HG03442 (cell line): ENCODE results near the gene MGAT3.

Experiments used
- ATAC-seq: cut with Tn5 transposase; IDR thresholded peaks from one replicate; pipeline ENCODE4 v1.9.1; 2021; ENCODE audit warnings: mild to moderate bottlenecking, moderate library complexity; ENCODE audit not compliant: unreplicated experiment

Gene MGAT3

DNA sequence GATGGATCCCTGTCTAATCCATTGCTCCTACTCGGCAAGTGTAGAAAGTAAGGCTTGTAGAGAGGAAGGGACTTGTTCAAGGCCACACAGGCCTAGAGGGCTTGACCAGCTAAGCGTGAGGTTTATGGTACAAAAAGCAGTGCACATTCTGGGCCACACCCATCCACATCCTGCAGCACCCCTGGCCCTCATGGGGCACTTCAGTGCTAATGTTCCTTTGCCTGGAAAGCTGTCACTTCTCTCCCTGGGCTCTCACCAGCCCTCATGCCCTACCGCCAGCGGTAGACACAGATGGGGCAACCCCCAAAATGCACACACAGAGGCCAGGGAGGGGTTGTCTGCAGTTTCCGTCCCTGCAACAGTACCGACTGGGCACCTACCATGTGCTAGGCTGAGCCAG, 7.1 kb upstream of the MGAT3 start:
- ATAC-seq, result no peak

DNA sequence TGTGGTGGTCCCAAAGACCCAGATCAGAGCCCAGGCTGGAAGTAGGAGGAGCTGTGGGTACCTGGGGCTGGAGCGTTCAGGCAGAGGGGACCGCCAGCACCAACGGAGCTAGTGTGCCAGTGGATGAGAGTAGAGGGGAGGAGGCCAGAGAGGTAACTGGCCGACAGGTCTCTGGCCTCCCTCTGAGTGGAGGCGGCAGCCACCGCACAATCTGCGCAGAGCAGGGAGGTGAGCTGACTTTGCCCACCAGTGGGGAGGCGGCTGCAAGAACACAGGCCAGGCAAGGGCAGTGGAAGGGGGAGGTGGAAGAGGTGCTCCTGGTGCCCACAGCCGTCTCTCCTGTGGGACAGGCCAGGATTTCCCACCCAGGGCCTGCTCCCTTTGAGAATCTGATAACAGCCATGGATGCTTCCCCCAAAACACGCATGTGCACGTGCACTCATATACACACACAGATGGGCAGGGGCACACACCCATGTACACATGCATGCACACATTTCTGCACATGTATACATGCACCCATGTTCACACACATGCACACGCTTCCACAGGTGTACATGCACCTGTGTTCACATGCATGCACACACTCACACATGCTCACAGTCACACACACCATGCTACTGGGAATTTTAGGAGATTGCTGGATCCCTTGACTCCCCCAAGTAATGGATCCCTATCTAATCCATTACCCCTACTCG, 6.4 kb upstream of the MGAT3 start:
- ATAC-seq, result no peak

DNA sequence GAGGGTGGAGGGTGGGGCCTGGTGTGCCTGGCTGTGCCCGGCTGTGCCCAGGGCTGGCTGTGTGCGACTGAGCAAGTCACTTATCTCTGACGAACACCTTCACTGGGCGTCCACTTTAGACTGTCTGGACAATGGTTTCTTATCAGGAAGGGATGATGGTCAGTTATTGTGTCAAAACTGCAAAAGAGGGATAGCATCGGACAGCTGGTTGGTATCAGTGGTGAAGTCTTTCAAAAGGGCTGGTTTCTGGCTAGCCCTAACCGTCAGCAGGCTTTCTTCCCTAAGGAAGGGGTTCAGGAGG, 4.1 kb upstream of the MGAT3 start:
- ATAC-seq, result no peak

DNA sequence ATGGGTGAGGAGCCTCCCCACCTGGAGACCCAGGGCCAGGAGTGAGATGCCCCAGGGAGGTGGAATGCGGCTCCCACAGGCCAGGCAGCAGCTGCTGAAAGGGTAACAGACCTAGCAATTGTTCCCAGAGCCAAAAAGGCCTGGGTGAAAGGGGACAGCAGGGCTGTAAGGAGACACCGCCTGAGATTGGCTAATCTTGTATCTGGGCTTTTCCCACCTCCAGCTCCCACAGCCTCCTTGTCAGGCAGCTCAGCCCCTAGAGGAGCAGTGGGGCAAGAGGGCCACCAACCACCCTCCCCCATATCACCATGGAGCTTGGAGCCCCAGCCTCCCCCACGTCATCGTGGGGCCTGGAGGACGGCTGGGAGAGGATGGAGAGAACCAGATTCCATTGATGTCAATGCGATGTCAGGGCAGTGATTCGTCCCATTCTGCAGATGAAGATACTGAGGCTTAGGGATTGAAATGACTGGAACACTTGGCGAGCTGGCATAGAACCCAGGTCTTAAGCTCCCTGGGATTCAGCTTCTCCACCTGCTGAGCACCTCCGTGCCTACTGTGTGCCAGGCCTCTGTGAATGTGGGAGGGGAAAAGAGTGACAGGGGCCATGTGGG, 2.9 kb upstream of the MGAT3 start:
- no peak for ATAC-seq

DNA sequence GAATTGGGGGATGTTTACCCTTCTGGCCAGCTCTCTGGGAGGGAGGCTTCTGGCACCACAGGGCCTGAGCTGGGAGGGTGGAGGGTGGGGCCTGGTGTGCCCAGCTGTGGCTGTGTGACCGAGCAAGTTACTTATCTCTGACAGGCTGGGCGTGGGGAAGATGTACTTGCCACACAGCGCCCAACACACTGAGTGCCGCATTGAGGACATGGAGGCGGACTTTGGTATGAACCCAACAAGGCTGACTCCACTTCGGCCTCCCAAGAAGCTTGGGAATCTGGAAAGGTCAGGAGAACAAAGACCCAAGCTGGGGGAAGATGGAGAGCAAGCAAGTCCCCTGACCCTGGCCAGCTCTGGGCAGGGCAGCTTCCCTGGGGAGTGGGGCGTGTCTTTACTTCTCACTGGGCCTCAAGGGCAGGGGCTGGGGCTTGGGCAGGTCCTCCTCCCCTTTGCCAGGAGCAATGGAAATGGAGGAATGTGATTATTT, 2.4 kb upstream of the MGAT3 start:
- ATAC-seq, result no peak

DNA sequence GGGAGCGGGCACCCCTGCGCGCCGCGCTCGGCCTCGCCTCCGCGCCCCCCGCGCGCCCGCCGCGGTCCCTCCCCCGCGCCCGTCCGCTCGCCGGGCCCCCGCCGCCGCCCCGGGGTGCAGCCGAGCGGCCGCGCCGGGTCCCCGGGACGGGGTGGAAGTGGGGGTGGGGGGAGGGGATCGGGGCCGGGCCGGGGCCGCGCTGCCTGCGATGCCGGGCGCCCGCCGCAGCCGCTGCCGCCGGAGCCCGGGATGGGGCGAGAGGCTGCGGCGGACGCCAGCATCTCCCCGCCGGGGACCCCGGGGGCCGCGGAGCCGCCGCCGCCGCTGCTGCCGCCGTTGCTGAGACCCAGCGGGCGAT, 365 bp downstream of the MGAT3 start:
- ATAC-seq, result no peak

DNA sequence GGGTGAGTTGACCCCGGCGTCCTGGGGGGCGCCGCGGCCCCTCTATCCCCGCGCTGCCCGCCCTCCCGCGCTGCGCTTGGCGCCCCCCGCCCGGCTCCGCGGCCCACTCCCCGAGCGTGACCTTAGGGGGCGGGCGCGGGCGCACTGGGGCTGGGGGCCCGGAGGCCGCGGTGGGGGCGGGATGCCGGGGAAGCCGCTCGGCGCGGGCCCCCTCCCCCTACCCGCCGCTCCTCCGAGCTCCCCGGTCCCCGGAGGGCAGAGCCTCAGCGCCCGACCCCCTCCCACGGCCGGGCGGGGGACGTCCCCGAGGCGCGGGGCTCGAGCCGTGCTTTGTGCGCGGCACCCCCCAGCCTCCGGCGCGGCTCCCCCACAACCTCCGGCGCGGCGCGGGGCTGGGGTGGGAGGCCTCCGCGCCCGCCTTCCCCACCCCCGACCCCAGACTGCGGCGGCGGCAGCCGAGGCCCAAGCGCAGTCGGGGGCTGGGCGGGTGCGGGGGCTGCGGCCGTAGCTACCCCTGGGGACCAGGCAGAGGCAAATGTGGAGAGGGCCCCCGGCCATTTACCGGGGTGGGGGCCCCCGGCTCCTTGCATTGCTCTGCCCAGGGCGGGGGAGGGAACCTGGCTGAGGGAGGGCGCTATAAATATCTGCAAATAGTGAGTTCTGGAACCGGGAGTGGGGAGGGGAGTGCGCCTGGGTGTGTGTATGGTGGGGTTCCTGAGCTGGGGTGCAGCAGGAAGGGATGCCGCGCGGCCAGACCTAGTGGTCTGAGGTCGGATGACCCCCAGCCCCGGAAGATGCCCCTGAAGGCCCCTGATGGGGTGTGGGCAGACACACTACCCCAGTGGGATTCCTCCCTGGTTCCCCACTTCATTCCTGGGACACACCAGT, 988 bp downstream of the MGAT3 start:
- no peak for ATAC-seq

DNA sequence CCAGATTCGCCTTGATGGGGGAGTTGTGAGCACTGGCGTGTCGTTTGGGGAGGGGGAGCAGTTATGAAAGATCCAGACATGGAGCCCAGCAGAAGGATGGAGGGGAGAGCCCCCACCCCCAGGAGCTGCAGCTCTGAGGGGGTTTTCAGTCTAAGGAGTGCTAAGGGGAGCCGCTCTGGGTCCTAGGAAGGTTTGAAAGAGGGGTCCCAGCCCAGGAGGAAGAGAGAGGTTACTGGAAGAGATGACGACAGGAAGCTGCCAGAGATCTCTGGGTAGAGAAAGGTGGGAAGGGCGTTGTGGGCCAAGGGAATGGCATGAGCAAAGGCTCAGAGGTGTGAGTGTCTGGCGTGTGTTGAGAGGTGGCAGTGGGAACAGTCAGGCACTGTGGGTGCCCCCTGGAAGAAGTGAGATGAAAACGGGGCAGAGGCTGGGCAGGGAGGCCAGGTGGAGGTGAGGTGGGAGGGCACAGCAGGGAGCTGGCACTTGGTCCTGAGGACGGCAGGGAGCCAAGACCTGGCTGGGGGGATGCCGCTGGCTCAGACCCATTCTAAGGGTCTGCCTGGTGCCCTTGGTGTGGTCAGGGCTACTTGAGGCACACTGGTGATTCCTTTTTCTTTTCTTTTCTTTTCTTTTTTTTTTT, 1.8 kb downstream of the MGAT3 start:
- ATAC-seq, result no peak

DNA sequence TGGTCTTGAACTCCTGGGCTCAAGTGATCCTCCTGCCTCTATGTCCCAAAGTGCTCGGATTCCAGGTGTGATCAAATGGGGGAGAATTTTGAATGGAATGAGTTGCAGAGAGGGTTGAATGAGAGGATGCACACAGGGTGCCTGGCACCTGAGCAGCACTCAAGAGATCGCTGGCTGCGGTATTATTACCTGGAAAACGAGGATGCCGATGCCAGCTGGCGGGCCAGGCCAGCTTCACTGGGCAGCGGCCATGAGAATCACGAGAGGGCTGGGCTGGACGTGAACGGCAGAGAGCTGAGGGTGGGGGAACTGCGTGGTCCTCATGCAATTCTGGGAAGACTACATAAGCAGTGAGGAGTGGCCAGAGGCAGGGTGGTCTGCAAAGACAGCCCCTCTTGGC, 2.9 kb downstream of the MGAT3 start:
- no peak for ATAC-seq

DNA sequence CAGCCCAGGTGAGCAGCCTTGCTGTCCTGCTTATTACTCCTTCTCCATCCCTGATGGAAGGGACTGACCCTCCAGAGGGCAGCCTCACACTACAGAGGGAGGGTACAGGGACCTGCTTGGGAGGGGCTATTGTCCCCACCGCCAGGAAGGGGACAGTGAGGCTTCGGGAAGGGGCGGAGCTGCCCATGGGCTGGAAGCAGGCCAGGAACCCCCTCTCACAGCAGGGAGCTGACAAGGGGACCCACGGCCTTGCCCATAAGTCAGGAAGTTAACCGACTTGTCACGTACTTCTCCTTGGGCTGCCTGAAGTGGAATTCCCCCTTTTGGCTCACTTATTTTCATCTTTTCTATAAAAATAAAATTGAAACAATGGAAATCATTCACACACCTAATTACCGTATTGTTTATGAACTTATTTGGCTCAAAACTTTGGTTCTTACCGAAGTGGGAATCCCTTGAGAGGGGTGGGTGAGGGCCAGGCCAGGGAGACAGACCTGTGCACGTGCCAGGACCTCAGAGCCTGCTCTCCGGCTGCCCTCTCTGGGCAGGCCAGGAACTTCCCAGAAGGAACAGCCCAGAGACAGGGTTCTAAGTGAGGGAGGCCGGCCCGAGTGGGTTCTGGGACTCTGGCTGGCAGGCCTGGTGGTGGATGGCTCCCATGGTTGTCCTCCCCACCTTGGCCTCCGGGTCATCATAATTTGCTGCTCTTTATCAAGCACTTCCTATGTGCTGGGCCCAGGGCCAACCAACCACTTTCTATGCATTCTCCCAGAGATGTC, 5.8 kb downstream of the MGAT3 start:
- no peak for ATAC-seq

DNA sequence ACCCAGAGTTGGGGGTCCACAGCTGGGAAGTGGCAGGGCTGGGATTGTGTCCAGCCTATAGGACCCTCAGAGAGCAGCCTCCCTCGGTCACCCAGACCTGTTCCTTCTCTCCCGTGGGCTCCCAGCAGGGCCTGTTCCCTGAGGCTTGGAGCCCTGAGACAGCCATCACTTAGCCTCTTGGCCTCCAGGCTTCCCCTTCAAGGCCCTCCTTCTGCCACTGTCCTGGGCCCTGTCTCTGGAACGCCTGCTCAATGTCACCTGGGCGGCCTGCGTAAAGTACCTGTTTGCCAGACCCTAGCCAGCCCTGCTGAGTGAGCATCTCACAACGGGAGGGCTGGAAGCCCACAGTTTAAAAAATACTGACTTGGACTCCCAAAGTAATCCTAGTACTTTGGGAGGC, 6.5 kb downstream of the MGAT3 start:
- ATAC-seq, result no peak

DNA sequence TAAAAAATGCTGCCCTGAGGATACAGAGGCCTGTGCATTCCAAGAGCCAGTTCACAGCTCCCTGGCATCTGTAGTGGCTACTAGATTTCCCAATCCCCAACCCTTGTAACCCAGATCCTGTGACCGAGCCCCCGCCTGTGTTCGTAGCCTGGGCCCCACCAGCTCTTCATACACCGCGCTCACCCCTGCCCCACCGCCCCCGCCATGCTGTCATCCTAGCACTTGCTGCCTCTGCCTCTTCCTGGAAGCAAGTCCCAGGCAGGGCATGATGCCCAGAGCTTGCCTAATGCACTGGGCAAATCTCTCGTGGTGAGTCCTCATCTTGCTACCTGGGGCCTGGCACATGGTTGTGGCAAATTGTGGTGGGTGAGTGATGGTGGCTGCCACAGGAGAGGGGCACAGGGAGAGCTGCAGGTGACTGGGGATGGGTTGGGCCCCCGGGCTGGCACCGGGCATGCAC, 7.1 kb downstream of the MGAT3 start:
- ATAC-seq, result no peak

DNA sequence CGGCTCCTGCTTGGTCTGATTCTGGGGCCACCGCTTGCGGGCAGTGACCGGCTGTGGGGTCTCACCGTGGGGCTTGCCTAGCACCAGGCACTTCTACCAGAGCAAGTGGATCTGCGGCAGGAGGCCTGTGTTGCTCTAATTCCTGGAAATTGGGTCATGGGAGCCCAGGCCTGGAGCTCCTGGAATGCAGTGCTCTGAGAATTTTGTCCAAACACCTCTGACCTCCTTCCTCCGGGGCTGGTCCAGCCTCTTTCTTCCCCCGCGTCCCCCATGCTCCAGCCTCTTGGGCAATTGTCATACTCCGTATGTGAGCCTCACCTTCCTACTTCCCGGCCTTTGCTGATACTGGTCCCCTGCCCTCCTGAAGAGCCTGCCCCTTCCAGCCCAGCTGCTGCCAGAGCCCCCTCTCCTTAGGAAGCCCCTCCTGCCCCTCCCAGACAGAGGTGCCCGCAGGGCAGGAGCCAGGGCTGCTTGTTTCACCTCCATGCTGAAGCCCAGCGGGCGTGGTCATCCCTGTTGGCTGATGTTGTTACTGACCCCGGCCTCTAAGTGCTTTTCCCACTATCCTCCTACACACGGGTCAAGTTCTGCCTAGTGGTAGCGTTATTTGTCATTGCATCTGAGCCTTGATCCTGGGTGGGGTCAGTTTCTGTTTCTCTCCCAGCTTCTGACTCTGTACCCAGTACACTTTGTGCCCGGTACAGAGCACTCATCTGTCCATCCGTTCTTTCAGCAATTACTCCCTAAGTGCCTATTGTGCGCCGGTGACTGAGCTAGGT, 9.6 kb downstream of the MGAT3 start:
- ATAC-seq, result no peak

DNA sequence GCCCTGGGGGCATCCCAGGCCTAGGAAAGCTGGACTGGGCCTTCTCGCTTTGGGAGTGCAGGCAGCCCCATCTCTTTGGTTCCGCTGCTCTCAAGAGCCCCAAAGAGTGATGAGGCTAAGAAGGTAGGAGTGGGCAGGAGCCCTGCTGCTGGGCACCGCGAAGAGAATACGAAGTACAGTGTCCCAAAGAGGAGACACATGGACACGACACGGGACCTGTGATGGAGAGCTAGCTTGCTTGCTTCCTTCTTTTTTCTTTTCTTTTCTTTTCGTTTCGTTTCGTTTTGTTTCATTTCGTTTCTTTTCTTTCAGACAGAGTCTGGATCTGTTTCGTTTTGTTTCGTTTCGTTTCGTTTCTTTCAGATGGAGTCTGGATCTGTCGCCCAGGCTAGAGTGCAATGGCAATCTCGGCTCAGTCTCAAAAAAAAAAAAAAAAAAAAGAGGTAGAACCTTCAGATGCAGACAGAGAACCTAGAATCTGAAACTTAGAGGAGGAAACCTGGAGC, 10.6 kb downstream of the MGAT3 start:
- ATAC-seq, result no peak

DNA sequence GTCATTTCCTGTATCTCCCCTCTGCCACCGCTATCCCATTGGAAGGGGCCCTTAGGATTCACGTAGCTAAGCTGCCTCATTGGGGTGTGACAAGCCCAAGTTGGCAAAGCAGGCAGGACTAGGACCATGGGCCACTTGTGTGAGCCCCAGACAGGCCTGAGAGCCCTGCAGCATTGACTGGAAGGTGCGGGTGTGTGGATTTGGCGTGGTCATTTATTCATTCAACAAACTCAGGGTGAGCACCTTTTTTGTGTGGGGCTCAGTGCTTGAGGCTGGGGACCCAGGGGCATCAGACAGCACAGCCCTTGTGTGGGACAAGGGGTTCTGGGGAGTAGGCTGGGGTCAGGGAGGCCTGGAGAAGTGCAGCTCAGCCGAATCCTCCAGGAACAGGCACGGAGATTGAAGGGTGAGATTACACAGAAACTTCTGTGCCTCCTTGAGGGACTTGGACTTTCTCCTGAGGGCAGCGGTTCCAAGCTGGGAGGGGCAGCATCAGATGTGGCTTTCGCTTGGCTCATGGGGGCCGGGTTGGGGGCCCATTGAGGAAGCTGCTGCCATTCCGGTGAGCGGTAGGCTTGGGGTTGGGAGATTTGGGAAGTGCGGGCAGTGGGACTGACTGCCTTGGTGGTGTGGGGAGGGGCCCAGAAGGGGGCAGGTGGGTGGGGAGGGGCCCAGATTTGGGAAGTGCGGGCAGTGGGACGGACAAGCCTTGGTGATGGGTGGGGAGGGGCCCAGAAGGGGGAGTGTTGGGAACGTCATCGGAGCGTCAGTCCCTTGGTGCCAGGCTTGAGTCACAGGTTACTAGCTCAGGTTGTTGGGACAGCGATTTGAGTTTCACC, 11.9 kb downstream of the MGAT3 start:
- no peak for ATAC-seq

DNA sequence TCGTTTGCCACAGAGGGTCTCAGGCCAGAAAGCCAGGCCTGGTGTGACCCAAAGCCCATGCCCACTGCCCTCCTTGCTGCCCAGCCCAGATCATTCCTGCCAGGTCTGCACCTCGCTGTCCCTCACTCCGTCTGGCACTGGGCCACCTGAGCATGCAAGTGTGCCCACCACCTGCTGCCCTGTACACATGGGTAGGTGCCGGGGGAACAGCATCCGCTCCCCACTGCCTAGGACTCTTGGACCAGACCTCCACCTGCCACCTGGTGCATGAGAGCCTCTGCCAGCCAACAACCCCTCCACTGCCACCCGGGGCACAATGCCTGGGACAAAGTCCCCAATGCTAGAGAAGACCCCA, 12.5 kb downstream of the MGAT3 start:
- no peak for ATAC-seq

DNA sequence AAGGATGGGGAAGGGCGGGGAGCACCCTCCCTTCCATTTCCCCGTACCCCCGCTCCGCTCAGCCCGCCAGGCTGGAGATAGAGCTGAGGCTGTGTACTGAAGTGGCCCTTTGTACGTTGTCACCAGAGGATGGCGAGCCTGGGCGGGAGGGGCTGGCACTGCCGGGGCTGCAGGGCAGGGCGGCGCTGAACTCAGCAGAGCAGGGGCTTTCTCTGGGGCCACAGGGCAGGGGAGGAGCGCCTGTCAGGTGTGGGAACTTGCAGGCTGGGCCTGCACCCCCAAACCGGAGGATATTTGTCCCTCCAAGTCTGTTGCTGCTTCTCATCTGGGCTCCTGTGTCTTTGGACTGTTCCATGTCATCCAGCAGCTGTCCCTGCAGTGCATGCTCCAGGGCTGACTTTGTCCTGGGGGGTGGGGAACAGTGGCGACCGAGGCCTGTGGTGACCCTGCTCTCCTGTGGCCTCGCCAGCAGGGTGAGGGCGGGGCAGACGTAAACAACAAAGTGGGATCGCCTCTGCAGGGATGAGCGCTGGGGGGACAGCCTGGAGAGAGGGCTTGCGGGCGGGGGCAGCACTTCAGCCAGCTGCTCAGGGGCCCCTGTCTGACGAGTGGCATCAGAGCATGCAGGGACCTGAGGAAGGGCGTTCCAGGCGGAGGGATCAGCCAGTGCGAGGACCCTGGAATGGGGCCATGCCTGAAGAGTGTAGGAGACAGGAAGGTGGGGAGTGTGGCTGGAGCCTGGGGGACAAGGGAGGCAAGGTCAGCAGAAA, 13.1 kb downstream of the MGAT3 start:
- no peak for ATAC-seq
